ENCODE measurements around the gene HSPA12B.

Gene HSPA12B

GRCh38 chr20:3694864-3695263, 37.6 kb upstream of the HSPA12B start:
- H3K36me3 ChIP-seq (ENCODE audit: control insufficient read depth in 2 of 2, insufficient read depth in 2 of 2, low read length in 2 of 2): no peaks in the 10 kb centered on the region
- H3K27ac ChIP-seq (ENCODE audit: low read length): no peak overlapping the region
- H3K9ac ChIP-seq (ENCODE audit: low read length in 2 of 2): no peak overlapping the region
- peaks cover 2% of the 10 kb centered on the region for H3K4me1 ChIP-seq (ENCODE audit: control insufficient read depth, insufficient read depth, low read length)
- H3K4me3 ChIP-seq (ENCODE audit: low read length in 2 of 2): no peak overlapping the region
- H3K27me3 ChIP-seq (ENCODE audit: control insufficient read depth in 1 of 2, insufficient read depth in 2 of 2, low read length in 2 of 2): no peaks in the 10 kb centered on the region
- peaks cover 3 to 5% of the 10 kb centered on the region in 2 donors for H3K9me3 ChIP-seq (ENCODE audit: control insufficient read depth in 2 of 2, low read length in 2 of 2)

- no peaks in the 10 kb centered on the region for H3K27me3 ChIP-seq (ENCODE audit: control insufficient read depth in 1 of 2, insufficient read depth in 2 of 2, low read length in 2 of 2)
- no peak overlapping the region for H3K27ac ChIP-seq (ENCODE audit: low read length)
- no peak overlapping the region for H3K9ac ChIP-seq (ENCODE audit: low read length in 2 of 2)
- peaks cover 2% of the 10 kb centered on the region for H3K4me1 ChIP-seq (ENCODE audit: control insufficient read depth, insufficient read depth, low read length)
- H3K9me3 ChIP-seq (ENCODE audit: control insufficient read depth in 2 of 2, low read length in 2 of 2): peaks cover 3 to 5% of the 10 kb centered on the region in 2 donors
- H3K36me3 ChIP-seq (ENCODE audit: control insufficient read depth in 2 of 2, insufficient read depth in 2 of 2, low read length in 2 of 2): no peaks in the 10 kb centered on the region
- no peak overlapping the region for H3K4me3 ChIP-seq (ENCODE audit: low read length in 2 of 2)
Measured at GRCh38 chr20:3696200-3696599, 36.3 kb upstream of the HSPA12B start.

GRCh38 chr20:3696745-3697587, 35.5 kb upstream of the HSPA12B start:
- H3K27ac ChIP-seq (ENCODE audit: low read length): no peak overlapping the region
- H3K36me3 ChIP-seq (ENCODE audit: control insufficient read depth in 2 of 2, insufficient read depth in 2 of 2, low read length in 2 of 2): no peaks in the 10 kb centered on the region
- H3K4me1 ChIP-seq (ENCODE audit: control insufficient read depth, insufficient read depth, low read length): peaks cover 2% of the 10 kb centered on the region
- H3K9me3 ChIP-seq (ENCODE audit: control insufficient read depth in 2 of 2, low read length in 2 of 2): peaks cover 3 to 5% of the 10 kb centered on the region in 2 donors
- no peak overlapping the region for H3K4me3 ChIP-seq (ENCODE audit: low read length in 2 of 2)
- no peaks in the 10 kb centered on the region for H3K27me3 ChIP-seq (ENCODE audit: control insufficient read depth in 1 of 2, insufficient read depth in 2 of 2, low read length in 2 of 2)
- no peak overlapping the region for H3K9ac ChIP-seq (ENCODE audit: low read length in 2 of 2)

- H3K4me3 ChIP-seq (ENCODE audit: low read length in 2 of 2): no peak overlapping the region
- H3K27me3 ChIP-seq (ENCODE audit: control insufficient read depth in 1 of 2, insufficient read depth in 2 of 2, low read length in 2 of 2): no peaks in the 10 kb centered on the region
- no peak overlapping the region for H3K9ac ChIP-seq (ENCODE audit: low read length in 2 of 2)
- H3K27ac ChIP-seq (ENCODE audit: low read length): no peak overlapping the region
- H3K9me3 ChIP-seq (ENCODE audit: control insufficient read depth in 2 of 2, low read length in 2 of 2): peaks cover 3 to 5% of the 10 kb centered on the region in 2 donors
- H3K4me1 ChIP-seq (ENCODE audit: control insufficient read depth, insufficient read depth, low read length): peaks cover 2% of the 10 kb centered on the region
- H3K36me3 ChIP-seq (ENCODE audit: control insufficient read depth in 2 of 2, insufficient read depth in 2 of 2, low read length in 2 of 2): no peaks in the 10 kb centered on the region
Measured at GRCh38 chr20:3697588-3698305, 34.7 kb upstream of the HSPA12B start.

GRCh38 chr20:3698591-3699001, 33.9 kb upstream of the HSPA12B start:
- Histone ChIP-seq H3K27ac (ENCODE audit: low read length) (no peak overlapping the region), H3K9me3 (ENCODE audit: control insufficient read depth in 2 of 2, low read length in 2 of 2) (peaks cover 3 to 5% of the 10 kb centered on the region in 2 donors), H3K27me3 (ENCODE audit: control insufficient read depth in 1 of 2, insufficient read depth in 2 of 2, low read length in 2 of 2) (no peaks in the 10 kb centered on the region), H3K9ac (ENCODE audit: low read length in 2 of 2) (no peak overlapping the region), H3K36me3 (ENCODE audit: control insufficient read depth in 2 of 2, insufficient read depth in 2 of 2, low read length in 2 of 2) (no peaks in the 10 kb centered on the region), H3K4me3 (ENCODE audit: low read length in 2 of 2) (no peak overlapping the region), H3K4me1 (ENCODE audit: control insufficient read depth, insufficient read depth, low read length) (peaks cover 2% of the 10 kb centered on the region)

- peaks cover 3 to 5% of the 10 kb centered on the region in 2 donors for H3K9me3 ChIP-seq (ENCODE audit: control insufficient read depth in 2 of 2, low read length in 2 of 2)
- peaks cover 2% of the 10 kb centered on the region for H3K4me1 ChIP-seq (ENCODE audit: control insufficient read depth, insufficient read depth, low read length)
- H3K4me3 ChIP-seq (ENCODE audit: low read length in 2 of 2): no peak overlapping the region
- H3K27me3 ChIP-seq (ENCODE audit: control insufficient read depth in 1 of 2, insufficient read depth in 2 of 2, low read length in 2 of 2): no peaks in the 10 kb centered on the region
- no peak overlapping the region for H3K27ac ChIP-seq (ENCODE audit: low read length)
- H3K36me3 ChIP-seq (ENCODE audit: control insufficient read depth in 2 of 2, insufficient read depth in 2 of 2, low read length in 2 of 2): no peaks in the 10 kb centered on the region
- no peak overlapping the region for H3K9ac ChIP-seq (ENCODE audit: low read length in 2 of 2)
Measured at GRCh38 chr20:3699037-3699436, 33.4 kb upstream of the HSPA12B start.

GRCh38 chr20:3701061-3701998, 31.2 kb upstream of the HSPA12B start:
- Histone ChIP-seq H3K9me3 (ENCODE audit: control insufficient read depth in 2 of 2, low read length in 2 of 2) (peaks cover under 1 to 3% of the 10 kb centered on the region in 2 donors), H3K4me3 (ENCODE audit: low read length in 2 of 2) (no peak overlapping the region), H3K27ac (ENCODE audit: low read length) (no peak overlapping the region), H3K36me3 (ENCODE audit: control insufficient read depth in 2 of 2, insufficient read depth in 2 of 2, low read length in 2 of 2) (no peaks in the 10 kb centered on the region), H3K4me1 (ENCODE audit: control insufficient read depth, insufficient read depth, low read length) (peaks cover 2% of the 10 kb centered on the region), H3K9ac (ENCODE audit: low read length in 2 of 2) (no peak overlapping the region), H3K27me3 (ENCODE audit: control insufficient read depth in 1 of 2, insufficient read depth in 2 of 2, low read length in 2 of 2) (no peaks in the 10 kb centered on the region)

GRCh38 chr20:3702611-3703391, 29.7 kb upstream of the HSPA12B start:
- no peak overlapping the region for H3K27ac ChIP-seq (ENCODE audit: low read length)
- no peak overlapping the region for H3K4me3 ChIP-seq (ENCODE audit: low read length in 2 of 2)
- H3K4me1 ChIP-seq (ENCODE audit: control insufficient read depth, insufficient read depth, low read length): peaks cover 2% of the 10 kb centered on the region
- H3K9ac ChIP-seq (ENCODE audit: low read length in 2 of 2): no peak overlapping the region
- H3K27me3 ChIP-seq (ENCODE audit: control insufficient read depth in 1 of 2, insufficient read depth in 2 of 2, low read length in 2 of 2): no peaks in the 10 kb centered on the region
- no peaks in the 10 kb centered on the region for H3K9me3 ChIP-seq (ENCODE audit: control insufficient read depth in 2 of 2, low read length in 2 of 2)
- H3K36me3 ChIP-seq (ENCODE audit: control insufficient read depth in 2 of 2, insufficient read depth in 2 of 2, low read length in 2 of 2): no peaks in the 10 kb centered on the region

- no peaks in the 10 kb centered on the region for H3K4me1 ChIP-seq (ENCODE audit: control insufficient read depth, insufficient read depth, low read length)
- no peaks in the 10 kb centered on the region for H3K36me3 ChIP-seq (ENCODE audit: control insufficient read depth in 2 of 2, insufficient read depth in 2 of 2, low read length in 2 of 2)
- no peak overlapping the region for H3K27ac ChIP-seq (ENCODE audit: low read length)
- H3K27me3 ChIP-seq (ENCODE audit: control insufficient read depth in 1 of 2, insufficient read depth in 2 of 2, low read length in 2 of 2): no peaks in the 10 kb centered on the region
- H3K9me3 ChIP-seq (ENCODE audit: control insufficient read depth in 2 of 2, low read length in 2 of 2): no peaks in the 10 kb centered on the region
- H3K9ac ChIP-seq (ENCODE audit: low read length in 2 of 2): no peak overlapping the region
- no peak overlapping the region for H3K4me3 ChIP-seq (ENCODE audit: low read length in 2 of 2)
Measured at GRCh38 chr20:3704087-3704486, 28.4 kb upstream of the HSPA12B start.

GRCh38 chr20:3705491-3705969, 27.0 kb upstream of the HSPA12B start:
- H3K27me3 ChIP-seq (ENCODE audit: control insufficient read depth in 1 of 2, insufficient read depth in 2 of 2, low read length in 2 of 2): no peaks in the 10 kb centered on the region
- no peak overlapping the region for H3K27ac ChIP-seq (ENCODE audit: low read length)
- no peaks in the 10 kb centered on the region for H3K9me3 ChIP-seq (ENCODE audit: control insufficient read depth in 2 of 2, low read length in 2 of 2)
- no peak overlapping the region for H3K4me3 ChIP-seq (ENCODE audit: low read length in 2 of 2)
- peaks cover 3% of the 10 kb centered on the region for H3K4me1 ChIP-seq (ENCODE audit: control insufficient read depth, insufficient read depth, low read length)
- H3K36me3 ChIP-seq (ENCODE audit: control insufficient read depth in 2 of 2, insufficient read depth in 2 of 2, low read length in 2 of 2): no peaks in the 10 kb centered on the region
- H3K9ac ChIP-seq (ENCODE audit: low read length in 2 of 2): no peak overlapping the region

Data from stomach smooth muscle (tissue), 2 donors.